GM12892 (cell line): ENCODE measurements around the gene NPAS2.

Experiments used
- POLR2A ChIP-seq: IDR thresholded peaks from 2 replicates; pipeline ENCODE4 v1.6.1; 2011; ENCODE audit warnings: low read depth, low read length, control low read depth
- TAF1 ChIP-seq: IDR thresholded peaks from 2 replicates; pipeline ENCODE4 v1.6.1; 2011; ENCODE audit warnings: low read depth, mild to moderate bottlenecking, control low read depth, low read length, borderline replicate concordance

GRCh38 chr2:101014264-101014857 is 194.4 kb downstream of the NPAS2 start:
- TF ChIP-seq POLR2A (no peak), TAF1 (no peak)
